GM21528 (cell line): ENCODE results near the gene FOXJ3.

Experiments
- ATAC-seq: cut with Tn5 transposase; IDR thresholded peaks from one replicate; pipeline ENCODE4 v1.9.1; 2021; ENCODE audit warnings: mild to moderate bottlenecking, moderate library complexity; ENCODE audit not compliant: unreplicated experiment, low FRiP score

Gene FOXJ3

DNA sequence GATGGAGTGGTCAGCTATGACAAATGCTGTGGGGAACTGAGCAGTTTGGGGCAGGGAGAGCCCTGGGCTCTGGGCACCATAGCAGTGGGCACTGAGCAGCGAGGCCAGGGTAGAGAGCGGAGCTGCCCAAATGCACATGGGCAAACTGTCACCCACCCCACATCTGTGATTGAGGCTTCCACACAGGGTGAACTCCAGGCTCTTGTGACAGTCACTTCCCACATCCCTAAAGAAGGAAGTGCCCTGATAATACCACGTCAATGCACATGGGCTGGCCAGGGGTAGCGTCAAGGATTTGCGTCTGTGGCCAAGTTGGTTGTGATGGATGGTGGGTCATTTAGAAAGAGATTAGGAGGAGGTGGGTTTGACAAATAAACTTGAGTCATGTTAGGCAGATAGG is 184.4 kb downstream of the FOXJ3 start:
- no peak for ATAC-seq

DNA sequence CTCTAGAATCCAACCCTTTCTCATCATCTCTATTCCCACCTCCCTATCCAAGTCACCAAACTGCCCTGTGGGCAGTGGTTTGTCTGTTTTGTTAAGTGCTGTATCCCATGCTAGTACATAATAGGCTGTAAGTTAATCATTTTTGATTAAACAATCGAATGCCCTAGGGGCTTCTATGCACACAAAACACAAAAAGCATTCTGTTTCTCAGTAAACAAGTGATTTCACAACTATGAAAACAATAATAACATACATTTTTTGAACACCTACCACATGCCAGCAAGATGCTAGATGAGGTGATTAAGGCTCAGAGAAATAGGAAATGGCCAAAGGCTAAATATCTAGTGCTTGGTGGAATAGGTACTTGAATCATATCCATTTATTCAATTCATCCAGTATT is 186.9 kb downstream of the FOXJ3 start:
- no peak for ATAC-seq

DNA sequence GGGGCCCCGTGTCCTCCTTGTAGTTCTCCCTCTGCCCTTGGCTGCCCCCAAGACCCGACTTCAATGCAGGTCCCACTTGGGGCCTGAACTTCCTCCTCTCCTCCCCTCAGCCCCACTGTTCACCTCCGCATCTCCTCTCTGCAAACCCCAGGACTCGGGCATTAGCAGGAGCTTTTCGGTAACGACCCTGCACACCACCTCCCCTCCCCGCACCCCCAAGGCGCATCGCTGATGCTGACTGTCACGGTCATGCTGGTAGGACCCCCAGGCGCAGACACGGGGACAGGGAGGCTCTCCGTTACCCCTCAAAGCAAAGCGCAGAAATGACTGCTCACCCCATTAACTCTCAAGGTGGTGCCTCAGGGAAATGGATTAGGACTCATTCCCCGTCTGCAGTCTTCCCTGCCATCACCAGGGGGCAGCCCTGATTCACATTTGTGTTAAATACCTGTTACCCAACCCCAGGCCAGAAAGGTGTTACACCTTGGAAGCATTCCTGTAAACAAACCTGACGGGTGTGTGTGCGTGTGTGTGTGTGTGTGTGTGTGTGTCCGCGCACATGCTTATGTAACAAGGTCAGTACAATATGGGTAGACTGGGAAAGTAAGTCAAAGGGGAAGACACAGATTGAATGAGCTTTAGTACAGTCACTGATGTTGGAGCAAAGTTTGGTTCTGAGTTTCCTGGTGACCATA is 188.3 kb downstream of the FOXJ3 start:
- no peak for ATAC-seq

DNA sequence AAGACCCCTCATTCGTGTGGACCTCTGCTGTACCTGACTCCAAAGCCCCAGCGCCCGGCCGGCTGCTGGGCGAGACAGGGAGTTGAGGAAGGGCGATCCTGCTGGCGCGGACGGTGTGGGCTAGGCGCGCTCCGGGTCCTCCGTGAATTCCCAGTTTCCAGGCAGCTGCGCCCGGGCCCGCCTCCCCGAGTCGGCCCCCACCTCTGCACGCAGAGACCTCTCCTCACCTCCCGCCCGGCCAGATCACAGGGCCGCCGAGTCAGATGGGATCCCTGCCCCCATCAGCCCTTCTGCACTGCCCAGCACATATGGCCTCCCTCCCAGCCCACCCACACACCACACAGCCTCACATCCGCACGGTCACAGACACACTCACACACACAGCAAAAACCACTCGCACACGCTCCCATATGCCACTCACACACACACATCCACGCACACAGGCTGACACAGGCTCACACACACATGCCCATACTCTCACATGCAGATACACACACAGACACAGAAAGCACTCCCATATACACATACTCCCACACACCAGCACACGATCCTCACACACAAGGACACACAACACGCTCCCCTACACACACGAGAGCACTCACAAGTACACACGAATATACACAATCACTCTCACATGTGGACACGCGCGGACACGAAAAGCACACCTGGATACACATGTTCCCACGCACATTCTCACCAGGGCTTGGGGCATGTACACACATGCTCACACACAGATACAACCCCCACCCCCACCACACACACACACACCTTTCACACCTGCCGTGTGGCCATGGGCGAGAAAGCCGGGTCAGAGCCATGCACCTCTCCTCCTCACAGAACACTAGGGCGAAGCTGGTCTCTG is 189.0 kb downstream of the FOXJ3 start:
- ATAC-seq, result no peak

DNA sequence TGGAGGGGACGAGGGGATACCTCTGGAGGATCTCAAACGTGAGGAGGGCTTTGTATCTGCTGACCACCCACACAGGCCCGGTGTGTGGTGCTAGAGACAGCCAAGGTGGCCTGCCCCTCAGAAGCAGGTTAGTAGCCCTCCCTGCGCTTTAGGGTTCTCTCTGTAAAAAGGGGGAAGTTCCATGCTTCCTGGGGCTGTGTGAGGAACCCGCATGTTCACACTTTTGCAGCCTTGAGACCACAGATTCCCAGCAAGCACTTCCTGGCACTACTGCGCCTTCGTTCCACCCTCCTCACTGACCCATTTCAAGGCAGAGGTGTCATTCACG is 189.7 kb downstream of the FOXJ3 start:
- no peak for ATAC-seq

DNA sequence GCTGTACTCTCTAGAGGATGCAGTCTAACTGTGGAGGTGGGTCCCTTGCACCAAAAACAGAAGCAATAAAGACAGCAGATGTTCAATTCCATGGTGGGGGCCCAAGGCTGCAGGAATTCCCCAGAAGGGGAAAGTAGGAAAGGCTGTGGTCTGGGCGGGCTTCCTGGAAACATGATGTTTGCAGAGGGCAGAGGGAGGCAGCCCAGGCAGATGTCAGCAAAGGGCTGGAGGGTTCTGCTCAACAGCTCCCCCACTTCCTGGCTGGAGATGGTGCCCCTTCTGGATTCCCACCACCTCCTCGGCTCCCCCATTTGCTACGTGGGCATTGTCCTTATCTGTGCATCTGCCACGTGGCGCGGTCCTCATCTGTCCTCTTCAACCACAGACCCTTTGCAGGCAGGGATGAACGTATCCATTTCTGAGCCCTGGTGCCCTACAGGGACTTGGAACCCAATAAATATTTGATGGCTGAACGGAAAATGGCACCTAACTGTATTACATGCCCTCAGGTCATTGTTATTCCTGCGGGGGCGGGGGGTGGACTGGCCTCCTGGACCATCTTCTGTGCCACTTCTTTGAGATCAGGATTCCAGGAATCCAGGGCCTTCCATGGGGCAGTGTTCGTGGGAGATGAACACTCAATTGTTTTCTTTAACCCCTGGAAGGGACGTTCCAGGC is 190.2 kb downstream of the FOXJ3 start:
- ATAC-seq, result no peak

DNA sequence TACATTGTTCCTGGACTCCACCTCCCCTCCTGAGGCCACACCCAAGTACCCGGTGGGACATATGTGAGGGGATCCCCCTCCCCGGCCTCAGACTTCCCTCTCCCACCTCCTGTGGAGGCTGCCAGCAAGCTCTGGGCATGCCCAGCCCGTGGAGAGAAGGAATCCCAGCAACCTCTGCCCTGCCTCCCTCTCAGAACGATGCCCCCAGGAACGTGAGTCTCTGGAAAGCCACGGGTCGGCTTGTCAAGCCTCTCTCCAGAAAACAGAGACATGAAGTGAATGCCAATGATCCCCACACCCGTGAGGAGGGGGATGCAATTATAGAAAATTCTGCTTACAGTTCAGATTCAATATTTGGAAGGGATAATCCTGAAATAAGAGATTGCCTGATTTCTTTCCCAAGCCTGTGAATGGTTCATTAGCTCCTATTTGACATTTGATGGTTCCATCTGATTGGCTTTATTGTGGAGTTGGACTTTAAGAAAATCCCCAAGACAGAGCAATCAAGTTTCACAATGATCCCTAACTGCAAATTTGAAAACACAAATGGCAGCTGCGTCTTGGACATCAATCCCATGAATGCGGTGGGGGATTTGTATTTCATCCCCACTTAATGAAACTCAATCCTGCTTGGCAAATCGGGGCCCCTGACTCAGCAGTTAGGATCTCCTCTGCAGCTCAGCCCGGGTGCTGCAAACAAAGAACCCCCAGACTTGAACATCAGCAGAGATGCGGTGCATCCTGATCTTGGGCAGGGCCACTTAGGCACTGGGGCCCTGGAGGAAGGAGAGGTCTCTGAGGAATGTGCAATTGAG is 190.9 kb downstream of the FOXJ3 start:
- no peak for ATAC-seq

DNA sequence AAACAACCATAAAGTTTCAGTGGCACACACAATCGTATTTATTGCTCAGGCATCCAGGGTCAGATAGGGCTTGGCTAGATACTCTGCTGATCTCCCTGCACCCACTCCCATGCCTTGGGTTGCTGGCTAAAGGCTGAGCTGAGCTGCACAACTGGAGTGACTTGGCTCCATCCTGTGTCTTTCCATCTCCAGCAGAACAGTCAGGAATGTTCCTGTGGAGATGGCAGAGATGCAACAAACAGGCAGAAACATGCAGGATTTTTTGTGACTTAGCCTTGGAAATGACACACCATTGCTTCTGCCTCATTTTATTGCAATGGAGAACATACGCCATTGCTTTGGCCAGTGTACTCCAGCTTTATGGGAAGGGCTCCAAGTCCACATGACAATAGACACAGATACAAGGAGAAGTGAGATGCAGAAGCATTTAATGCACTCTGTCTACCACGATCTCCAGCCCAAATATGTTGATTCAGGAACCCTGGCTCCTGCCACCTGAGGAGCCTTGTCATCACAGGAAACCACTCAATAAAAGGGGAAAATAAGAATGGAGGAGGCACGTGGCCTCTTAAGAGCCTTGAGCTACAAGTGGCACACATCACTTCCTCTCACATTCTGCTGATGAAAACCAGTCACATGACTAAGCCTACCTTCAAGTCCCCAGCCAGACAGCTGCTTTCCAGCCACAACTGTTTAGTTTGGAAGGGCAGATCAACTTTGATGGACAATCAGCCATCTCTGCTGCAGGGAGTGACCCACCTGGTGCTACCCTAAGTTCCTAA is 191.9 kb downstream of the FOXJ3 start:
- no peak for ATAC-seq

DNA sequence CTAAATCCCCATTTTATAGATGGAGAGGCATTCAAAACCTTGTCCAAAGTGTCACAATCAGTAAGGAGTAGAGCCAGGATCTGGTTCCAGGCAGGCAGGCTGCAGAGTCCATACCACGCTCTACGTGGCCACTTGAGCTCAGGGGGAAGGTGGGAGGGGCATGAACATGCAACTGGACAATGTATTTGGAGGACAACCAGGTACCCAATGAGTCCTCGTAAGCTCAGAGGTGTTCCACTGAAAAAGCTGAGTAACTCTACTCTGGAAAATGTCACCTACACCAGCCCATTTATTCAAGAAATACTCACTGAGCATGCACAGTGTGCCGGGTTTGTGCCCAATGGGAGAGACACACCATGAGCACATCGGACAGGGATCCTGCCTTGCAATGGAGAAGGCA is 193.1 kb downstream of the FOXJ3 start:
- ATAC-seq, result no peak

DNA sequence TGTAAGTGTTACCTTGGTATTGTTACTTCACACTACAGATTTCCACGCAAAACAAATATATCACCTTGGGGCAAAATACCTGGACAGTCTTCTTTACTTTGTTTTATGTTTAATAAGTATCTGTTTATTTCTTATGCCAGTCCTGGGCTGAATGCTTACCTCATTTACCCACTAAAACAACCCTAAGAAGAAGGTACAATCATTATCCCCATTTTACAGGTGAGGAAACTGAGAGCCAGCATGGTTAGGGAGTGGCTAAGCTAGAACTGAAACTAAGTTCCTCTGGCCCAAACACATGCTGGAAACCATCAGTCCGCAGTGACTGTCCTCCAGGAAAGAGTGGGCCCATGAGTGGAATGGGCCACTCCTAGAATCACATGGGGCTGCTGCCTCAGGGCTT is 194.8 kb downstream of the FOXJ3 start:
- no peak for ATAC-seq

DNA sequence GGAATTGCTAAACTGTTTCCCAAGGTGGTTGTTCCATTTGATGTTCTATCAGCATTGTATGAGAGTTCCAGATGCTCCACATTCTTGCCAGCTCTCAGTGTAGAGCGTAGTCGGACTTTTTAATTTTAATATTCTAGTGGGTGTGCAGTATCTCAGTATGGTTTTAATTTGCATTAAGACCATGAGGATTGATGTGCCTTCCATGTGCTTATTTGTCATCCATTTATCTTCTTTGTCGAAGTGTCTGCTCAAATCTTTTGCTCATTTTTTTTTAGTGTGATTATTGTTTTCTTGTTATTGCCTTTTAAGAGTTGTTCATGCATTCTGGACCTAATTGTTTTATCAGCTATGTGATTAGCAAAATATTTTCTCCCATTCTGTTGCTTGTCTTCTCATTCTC is 195.6 kb downstream of the FOXJ3 start:
- no peak for ATAC-seq

DNA sequence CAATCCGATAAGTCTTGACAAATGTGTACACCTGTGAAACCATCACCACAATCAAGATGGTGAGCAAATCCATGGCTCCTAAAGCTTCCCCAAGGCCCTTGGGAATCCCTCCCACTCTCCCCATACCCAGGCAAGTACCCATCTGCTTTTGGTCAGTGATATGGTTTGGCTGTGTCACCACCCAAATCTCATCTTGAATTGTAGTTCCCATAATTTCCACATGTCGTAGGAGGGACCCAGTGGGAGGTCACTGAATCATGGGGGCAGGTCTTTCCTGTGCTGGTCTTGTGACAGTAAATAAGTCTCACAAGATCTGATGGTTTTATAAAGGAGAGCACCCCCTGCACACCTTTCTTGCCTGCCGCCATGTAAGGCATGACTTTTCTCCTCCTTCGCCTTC is 196.4 kb downstream of the FOXJ3 start:
- ATAC-seq, result no peak

DNA sequence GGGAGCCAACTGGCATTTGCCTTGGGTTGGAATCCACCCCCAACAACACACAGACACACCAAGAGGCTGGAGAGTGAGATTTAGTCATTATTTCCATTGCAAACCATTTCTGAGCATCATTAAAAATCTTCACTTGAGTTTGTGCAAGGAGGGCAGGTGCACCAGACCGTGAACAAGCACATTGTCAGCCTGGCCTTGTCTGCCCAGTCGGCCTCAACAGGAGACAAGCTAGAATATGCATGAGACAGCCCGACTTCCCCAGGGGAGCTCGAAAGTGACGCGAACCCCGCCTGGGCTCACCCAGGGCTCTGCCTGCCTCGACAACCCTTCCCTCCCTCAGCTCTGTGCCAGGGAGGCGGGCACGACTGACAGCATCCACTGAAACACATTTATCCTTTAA is 197.3 kb downstream of the FOXJ3 start:
- no peak for ATAC-seq

DNA sequence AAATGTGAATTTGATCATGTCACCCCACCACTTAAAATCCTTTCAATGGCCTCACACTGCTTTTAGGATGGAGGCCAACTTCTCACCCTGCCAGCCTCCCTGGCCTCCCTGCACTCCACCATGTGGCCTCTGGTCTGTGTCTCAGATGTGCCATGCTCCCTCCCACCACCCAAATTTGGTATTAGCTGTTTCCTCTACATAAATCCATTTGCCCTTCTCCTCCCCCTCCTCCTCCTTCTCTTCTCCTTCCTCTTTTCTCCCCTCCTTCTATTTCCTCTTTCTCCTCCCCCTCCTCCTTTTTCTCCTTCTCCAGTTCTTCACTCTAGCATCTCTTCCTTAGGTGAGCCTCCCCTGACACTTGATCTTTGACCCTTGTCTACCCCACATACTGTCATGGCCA is 198.6 kb downstream of the FOXJ3 start:
- no peak for ATAC-seq

DNA sequence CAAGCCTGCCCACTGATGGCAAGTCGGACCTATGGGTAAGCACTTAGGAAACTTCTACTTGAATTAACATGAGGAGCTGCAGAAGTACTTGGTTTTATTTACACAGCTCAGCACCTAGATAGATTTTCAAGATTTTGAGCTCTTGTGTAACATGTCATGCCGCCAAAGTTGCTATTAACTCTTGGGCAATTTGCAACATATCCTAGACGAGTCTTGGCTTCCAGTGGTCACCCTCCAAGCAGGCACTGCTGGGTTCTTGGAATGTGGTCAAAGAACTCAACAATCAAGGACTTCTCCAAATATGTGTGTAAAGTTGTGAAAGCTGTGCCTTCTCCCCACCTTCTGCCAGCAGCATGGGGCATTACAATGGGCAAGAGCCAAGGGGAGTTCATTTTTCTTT is 199.6 kb downstream of the FOXJ3 start:
- ATAC-seq, result no peak

DNA sequence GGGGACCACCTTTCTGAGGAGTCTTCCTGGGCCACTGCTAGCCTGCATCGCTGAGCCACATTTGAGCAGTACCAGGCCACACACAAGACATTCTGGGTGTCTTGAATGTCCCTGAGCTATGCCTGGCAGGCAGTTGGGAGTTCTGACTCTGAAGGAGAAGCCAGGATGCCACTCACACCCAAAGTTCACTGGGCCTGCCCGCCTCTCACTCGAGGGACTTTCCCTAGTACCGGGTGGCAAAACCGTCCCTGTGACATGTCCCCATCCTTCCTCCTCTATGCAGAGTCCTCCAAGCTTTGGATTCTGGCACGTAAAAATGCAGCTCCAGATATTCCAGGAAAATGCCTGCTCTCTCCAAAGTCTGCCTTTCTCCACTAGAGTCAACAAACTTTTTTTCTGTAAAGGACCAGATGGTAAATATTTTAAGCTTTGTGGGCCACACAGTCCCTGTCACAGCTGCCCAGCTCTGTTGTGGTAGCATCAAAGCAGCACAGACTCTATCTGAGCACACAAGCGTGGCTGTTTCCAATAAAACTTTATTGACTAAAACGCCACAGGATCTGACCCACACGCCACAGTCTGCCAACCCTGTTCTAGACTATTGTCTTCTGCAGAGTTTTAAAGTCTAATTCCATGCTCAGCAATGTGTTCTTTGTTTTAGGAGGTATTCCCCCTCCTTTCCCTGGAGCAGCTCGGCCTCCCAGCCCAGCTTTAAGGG is 201.1 kb downstream of the FOXJ3 start:
- no peak for ATAC-seq

DNA sequence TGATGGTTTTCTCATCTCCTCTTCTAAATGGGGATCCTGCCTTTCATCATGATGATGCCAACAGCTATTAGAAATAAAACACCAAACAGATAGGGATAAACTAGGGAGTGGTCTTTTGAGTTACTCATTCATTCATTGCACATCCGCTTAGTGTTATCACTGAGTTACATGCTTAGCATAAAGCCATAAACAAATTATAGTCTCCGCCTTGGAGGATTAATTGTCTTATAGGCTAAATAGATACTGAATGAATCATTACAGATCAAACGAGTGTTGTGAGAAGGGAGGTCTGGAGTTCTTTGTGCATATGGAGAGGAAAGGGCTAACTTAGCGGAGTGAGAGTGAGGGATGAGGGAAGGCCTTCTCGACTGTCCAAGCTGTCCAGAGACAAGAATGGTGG is 201.6 kb downstream of the FOXJ3 start:
- no peak for ATAC-seq

DNA sequence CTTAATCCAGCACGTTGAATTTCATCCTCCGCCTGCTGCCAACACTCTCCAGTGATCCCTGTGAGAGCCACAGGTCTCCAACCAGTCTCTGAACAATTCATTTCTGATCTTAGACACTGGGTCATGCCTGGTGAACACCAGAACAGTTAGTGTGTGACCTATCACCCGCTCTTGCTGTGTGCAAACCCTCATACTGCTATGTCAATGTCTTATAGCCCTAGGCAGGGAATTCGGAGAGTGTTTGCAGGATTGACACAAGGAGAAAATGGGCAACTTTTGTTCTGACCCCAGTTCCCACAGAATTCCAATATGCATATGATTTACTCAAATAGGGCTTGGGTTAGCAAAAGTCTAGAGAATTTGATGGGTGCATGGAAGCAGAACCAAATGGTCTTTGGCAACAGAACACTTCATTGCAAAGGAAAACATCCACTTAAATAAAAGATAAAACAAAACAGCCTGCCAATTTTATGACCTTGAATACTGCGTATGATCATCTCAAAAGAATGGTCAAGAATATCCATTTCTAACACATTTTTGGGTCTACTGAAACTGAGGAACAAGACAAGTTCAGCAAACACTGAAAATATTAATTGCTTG is 204.9 kb downstream of the FOXJ3 start:
- ATAC-seq, result no peak

DNA sequence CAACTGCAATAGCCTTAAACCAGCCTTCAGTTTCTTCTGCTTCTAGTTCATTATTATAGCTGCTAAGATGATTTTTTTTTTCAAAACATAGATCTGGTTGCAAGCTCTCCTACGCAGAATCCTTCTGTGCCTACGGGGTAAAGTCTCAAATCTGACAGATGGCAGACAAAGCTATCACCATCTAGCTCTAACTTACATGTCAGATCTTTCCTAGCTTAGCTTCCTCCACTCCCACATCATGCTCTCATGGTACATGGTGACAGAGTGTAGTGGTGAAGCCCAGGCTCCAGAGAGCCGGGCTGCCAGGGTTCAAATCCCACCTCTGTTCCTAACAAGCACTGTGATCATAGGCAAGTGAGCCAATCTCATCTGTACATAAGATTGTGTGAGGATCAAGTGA is 206.1 kb downstream of the FOXJ3 start:
- no peak for ATAC-seq
